HEK293 (cell line): ENCODE measurements around the gene CDCA3.

Experiments
- CTCF ChIP-seq: fragments of 450-650 bp; formaldehyde crosslinking; IDR thresholded peaks from 2 replicates; pipeline ENCODE4 v1.5.1; 2016; ENCODE audit warnings: missing biosample characterization, missing genetic modification characterization
- PBX3 ChIP-seq: sonication (generic); formaldehyde crosslinking; IDR thresholded peaks from 2 replicates; pipeline ENCODE4 v1.8.1; 2022; ENCODE audit warnings: mild to moderate bottlenecking, moderate library complexity, missing genetic modification reagents
- TCF7L2 ChIP-seq: IDR thresholded peaks from 2 replicates; pipeline ENCODE4 v1.6.1; 2011; ENCODE audit warnings: low read depth, mild to moderate bottlenecking, inconsistent platforms, low read length, moderate library complexity, borderline replicate concordance
- YY1 ChIP-seq: fragments of 450-650 bp; formaldehyde crosslinking; IDR thresholded peaks from 2 replicates; pipeline ENCODE4 v1.5.1; 2018; ENCODE audit warnings: missing biosample characterization, missing genetic modification characterization
- ZNF121 ChIP-seq: fragments of 450-650 bp; formaldehyde crosslinking; IDR thresholded peaks from 2 replicates; pipeline ENCODE4 v1.5.1; 2016; ENCODE audit warnings: missing biosample characterization, missing genetic modification characterization
- ZNF18 ChIP-seq: fragments of 450-650 bp; formaldehyde crosslinking; IDR thresholded peaks from 2 replicates; pipeline ENCODE4 v1.5.1; 2016; ENCODE audit warnings: missing biosample characterization, missing genetic modification characterization
- ZNF248 ChIP-seq: fragments of 450-650 bp; formaldehyde crosslinking; IDR thresholded peaks from 2 replicates; pipeline ENCODE4 v1.5.1; 2017; ENCODE audit warnings: missing biosample characterization, missing genetic modification characterization
- ZNF280D ChIP-seq: fragments of 450-650 bp; formaldehyde crosslinking; IDR thresholded peaks from 2 replicates; pipeline ENCODE4 v1.5.1; 2016; ENCODE audit warnings: missing biosample characterization, missing genetic modification characterization
- ZNF433 ChIP-seq: fragments of 450-650 bp; formaldehyde crosslinking; IDR thresholded peaks from 2 replicates; pipeline ENCODE4 v1.5.1; 2016; ENCODE audit warnings: missing biosample characterization, missing genetic modification characterization, low read depth

- TF ChIP-seq ZNF121, result no peak
- TF ChIP-seq YY1, result no peak
- no peak for TF ChIP-seq CTCF
- TF ChIP-seq ZNF248 (tag by site-specific recombination), result no peak
- no peak for TF ChIP-seq PBX3
- no peak for TF ChIP-seq ZNF433 (tag by site-specific recombination)
- no peak for TF ChIP-seq ZNF18 (tag by site-specific recombination)
- no peak for TF ChIP-seq TCF7L2
- TF ChIP-seq ZNF280D (tag by site-specific recombination), result no peak
These were observed 1.7 kb downstream of the CDCA3 start for GRCh38 chr12:6849427-6849826.
